GM18519 (cell line): ENCODE measurements around the gene RAB18.
"Not testable (repeated sequence)": the region's sequence is repeated elsewhere in the genome, so short reads cannot be mapped to it uniquely, and the experiment has no call there.

Experiments used
- ATAC-seq: cut with Tn5 transposase; IDR thresholded peaks from one replicate; pipeline ENCODE4 v1.9.1; 2021; ENCODE audit warnings: mild to moderate bottlenecking, moderate library complexity; ENCODE audit not compliant: unreplicated experiment, low FRiP score

The RAB18 gene

GRCh38 chr10:27541796-27542729 lies 38.0 kb downstream of the RAB18 start:
- ATAC-seq: no peak

- ATAC-seq: no peak
Measured at GRCh38 chr10:27542812-27543211, 38.7 kb downstream of the RAB18 start.

GRCh38 chr10:27547047-27547446 lies 42.9 kb downstream of the RAB18 start:
- no peak for ATAC-seq

- ATAC-seq: no peak
Measured at GRCh38 chr10:27547482-27547881, 43.4 kb downstream of the RAB18 start.

- ATAC-seq: no peak
Measured at GRCh38 chr10:27550823-27551222, 46.7 kb downstream of the RAB18 start.

- ATAC-seq: no peak
Measured at GRCh38 chr10:27558612-27559020, 54.5 kb downstream of the RAB18 start.

GRCh38 chr10:27561334-27561733 lies 57.2 kb downstream of the RAB18 start:
- no peak for ATAC-seq

- no peak for ATAC-seq
Measured at GRCh38 chr10:27564398-27564797, 60.3 kb downstream of the RAB18 start.

GRCh38 chr10:27564880-27565279 lies 60.8 kb downstream of the RAB18 start:
- no peak for ATAC-seq

GRCh38 chr10:27568196-27569175 lies 64.4 kb downstream of the RAB18 start:
- ATAC-seq: no peak

GRCh38 chr10:27569946-27570345 lies 65.8 kb downstream of the RAB18 start:
- ATAC-seq: no peak

GRCh38 chr10:27577038-27577437 lies 72.9 kb downstream of the RAB18 start:
- not testable (repeated sequence) for ATAC-seq

- no peak for ATAC-seq
Measured at GRCh38 chr10:27578316-27578715, 74.2 kb downstream of the RAB18 start.

GRCh38 chr10:27581225-27581624 lies 77.1 kb downstream of the RAB18 start:
- no peak for ATAC-seq

GRCh38 chr10:27584302-27584701 lies 80.2 kb downstream of the RAB18 start:
- ATAC-seq: no peak
